A673 (cell line): ENCODE results near the gene RBCK1.

ENCODE experiments used
- CTCF ChIP-seq: fragments of 300-800, 200-600 bp; sonication (generic); conservative IDR thresholded peaks from 2 replicates; pipeline ENCODE4 v1.5.1; 2017; ENCODE audit warnings: low read depth, mild to moderate bottlenecking, antibody characterized with exemption, low read length, moderate library complexity, mixed read lengths
- EZH2 ChIP-seq: fragments of 200-600 bp; sonication (generic); IDR thresholded peaks from 2 replicates; pipeline ENCODE4 v1.6.1; 2017; ENCODE audit warnings: borderline replicate concordance, low read depth, mild to moderate bottlenecking, mixed read lengths, antibody characterized with exemption, low read length; ENCODE audit not compliant: poor library complexity, severe bottlenecking

GRCh38 chr20:418858-419365 lies 10.8 kb downstream of the RBCK1 start:
- TF ChIP-seq CTCF = no peak
- TF ChIP-seq EZH2 = no peak
